ENCODE results near the gene ZNF222. TPM values are rescaled to one million over a fixed set of nuclear protein-coding genes. Genes with fewer than 3 reads are reported as not detected.

Gene ZNF222
- total RNA-seq, 1 donor, result 6.9 TPM

DNA sequence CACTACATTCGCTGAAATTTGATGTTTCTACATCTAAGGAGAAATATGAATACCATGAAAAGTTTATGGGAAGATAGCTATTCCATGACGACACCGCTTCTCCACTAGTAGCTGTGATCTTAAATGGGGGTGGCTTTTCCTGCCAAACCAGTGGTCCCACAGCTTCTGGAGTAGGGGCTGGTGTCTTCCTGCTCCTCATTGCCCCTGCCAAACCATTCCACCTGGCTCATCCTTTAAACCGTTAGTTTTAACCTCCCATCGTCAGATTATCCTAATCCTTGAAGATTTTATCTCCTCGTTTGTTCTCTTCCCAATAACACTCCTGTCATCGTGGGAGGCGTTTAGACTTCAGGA is 23.0 kb upstream of the ZNF222 start:
- peak overlapping the region; percentile 80 for H3K4me3 ChIP-seq (ENCODE audit: low read depth, low read length)
- DNase-seq (ENCODE audit: low read depth), result peak; percentile 3
- TF ChIP-seq, protein P1, sequence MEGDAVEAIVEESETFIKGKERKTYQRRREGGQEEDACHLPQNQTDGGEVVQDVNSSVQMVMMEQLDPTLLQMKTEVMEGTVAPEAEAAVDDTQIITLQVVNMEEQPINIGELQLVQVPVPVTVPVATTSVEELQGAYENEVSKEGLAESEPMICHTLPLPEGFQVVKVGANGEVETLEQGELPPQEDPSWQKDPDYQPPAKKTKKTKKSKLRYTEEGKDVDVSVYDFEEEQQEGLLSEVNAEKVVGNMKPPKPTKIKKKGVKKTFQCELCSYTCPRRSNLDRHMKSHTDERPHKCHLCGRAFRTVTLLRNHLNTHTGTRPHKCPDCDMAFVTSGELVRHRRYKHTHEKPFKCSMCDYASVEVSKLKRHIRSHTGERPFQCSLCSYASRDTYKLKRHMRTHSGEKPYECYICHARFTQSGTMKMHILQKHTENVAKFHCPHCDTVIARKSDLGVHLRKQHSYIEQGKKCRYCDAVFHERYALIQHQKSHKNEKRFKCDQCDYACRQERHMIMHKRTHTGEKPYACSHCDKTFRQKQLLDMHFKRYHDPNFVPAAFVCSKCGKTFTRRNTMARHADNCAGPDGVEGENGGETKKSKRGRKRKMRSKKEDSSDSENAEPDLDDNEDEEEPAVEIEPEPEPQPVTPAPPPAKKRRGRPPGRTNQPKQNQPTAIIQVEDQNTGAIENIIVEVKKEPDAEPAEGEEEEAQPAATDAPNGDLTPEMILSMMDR (IDR thresholded peaks at IDR 0.05; ENCODE audit: insufficient read depth, low read depth, low read length), result no peak

DNA sequence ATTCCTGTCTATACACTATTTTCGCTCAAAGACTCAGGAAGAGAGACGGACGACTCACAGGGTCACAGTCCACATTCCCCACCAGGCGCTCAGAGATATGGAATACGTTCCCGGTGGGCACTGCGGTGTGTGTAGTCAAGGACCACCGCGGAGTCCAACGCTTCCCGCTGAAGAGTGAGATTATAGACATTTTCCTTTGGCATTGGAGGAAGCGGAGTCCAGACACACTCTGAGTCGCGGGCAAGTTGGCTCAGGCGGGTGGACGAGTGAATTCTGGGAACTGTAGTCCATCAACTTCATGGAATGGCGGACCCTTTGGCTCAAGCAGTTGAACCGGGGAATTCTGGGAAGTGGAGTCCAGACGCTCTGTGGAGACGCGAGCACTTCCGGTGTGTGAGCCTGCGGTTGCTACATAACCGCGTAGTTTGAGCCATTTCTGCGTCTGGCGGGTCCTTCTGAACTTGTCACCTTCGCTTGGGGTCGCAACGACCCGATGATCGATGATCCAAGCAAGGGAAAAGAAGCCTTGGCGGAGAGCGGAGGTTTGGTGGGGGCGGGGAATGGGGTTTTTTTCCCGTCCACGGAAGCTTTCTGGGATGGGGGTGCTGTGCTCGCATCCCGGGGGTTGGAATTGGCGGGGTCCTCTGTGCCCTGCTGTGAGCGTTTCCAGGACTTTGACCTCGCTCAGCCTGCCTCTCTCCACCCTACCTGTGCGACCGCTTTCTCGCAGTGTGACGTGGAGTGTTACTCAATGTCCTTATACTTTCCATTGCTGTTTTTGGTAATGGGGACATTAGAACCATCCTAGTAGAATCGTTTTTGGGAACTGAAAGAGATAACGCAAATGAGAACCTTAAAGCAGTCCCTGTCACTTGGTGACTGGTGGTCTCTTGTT is 22.4 kb upstream of the ZNF222 start, which contains the start of gene ZNF230:
Gene ZNF230 (plus strand): TSS at position 392 of the 895 bp plus-strand sequence. CDS start 4,122 bp downstream, outside the sequence.
- TF ChIP-seq, protein P1 (IDR thresholded peaks at IDR 0.05; ENCODE audit: insufficient read depth, low read depth, low read length), result no peak
- H3K4me3 ChIP-seq (ENCODE audit: low read depth, low read length), result peak within 1 kb of the TSS; percentile 80
- DNase-seq (ENCODE audit: low read depth), result peak; percentile 96

DNA sequence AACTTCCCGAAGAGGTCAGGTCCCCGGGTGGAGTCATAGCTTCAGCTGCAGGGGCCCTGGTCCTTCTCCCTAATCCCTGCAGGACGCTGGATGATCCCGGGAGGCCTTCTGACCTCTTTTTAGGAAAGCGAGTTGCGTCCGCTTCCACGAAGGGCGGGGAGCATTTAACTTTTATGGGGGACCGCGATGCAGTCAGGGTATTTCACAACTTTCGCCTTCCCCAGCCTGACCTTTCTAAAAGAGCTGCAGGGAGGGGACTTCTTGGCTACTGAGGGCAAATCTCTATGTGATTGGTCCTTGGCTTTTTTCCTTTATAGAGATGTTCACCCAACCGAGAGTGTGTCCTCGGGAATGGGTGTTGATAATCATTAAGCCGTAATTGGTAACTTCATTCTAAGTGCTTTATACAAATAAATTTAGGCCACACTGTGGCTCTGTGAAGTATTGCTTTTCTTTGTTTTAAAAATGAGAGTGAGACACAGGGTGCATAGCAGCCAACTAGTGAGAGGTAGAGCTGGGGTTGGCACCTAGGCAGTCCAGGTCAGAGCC is 21.6 kb upstream of the ZNF222 start:
- H3K4me3 ChIP-seq (ENCODE audit: low read depth, low read length), result peak overlapping the region; percentile 80
- TF ChIP-seq, protein P1 (IDR thresholded peaks at IDR 0.05; ENCODE audit: insufficient read depth, low read depth, low read length), result no peak
- peak; percentile 58 for DNase-seq (ENCODE audit: low read depth)

DNA sequence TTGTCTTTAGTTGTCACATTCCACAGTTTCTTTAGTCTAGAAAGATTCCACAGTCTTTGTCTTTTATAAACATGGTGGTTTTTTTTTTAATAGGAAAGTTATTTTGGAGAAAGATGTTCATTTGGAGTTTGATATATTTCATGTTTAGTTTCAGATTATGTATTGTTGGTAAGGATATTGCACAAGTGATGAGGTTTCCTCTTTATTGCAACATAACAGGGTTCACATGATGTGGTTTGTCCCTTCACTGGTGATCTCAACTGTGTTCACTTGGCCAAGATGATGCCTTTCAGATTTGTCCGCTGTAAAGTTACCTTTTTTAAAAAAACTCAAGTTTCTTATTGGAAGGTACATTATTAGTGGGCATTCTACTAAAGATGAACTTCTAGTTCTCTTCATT is 19.2 kb upstream of the ZNF222 start:
- peak; percentile 47 for DNase-seq (ENCODE audit: low read depth)
- no peak overlapping the region for H3K4me3 ChIP-seq (ENCODE audit: low read depth, low read length)
- TF ChIP-seq, protein P1 (IDR thresholded peaks at IDR 0.05; ENCODE audit: insufficient read depth, low read depth, low read length), result no peak

DNA sequence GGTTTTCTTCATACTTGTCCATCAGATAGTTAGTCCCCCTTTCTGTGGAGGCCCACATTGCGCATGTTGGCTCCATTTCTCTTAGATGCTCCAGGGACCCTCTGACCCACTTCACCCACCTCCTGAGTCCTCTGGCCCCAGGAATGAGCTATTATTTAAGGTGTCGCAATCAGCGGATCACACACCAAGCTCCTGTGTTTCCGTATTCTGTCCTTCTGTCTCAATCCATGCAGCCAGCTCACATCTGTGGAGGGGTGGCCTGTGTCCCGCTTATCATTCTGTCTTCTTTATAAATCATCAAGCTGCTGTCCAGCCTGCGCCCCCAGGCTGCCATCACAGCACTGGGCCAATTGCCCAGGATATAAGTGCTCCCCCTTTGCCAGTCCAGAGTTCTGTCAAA is 17.7 kb upstream of the ZNF222 start:
- TF ChIP-seq, protein P1 (IDR thresholded peaks at IDR 0.05; ENCODE audit: insufficient read depth, low read depth, low read length), result no peak

DNA sequence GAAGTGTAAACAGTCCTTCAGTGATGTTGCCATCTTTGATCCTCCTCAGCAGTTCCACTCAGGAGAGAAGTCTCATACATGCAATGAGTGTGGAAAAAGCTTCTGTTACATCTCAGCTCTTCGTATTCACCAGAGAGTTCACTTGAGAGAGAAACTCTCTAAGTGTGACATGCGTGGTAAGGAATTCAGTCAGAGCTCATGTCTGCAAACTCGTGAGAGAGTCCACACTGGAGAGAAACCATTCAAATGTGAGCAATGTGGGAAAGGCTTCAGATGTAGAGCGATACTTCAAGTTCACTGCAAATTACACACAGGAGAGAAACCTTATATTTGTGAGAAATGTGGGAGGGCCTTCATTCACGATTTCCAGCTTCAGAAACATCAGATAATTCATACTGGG is 14.7 kb upstream of the ZNF222 start:
- TF ChIP-seq, protein P1 (IDR thresholded peaks at IDR 0.05; ENCODE audit: insufficient read depth, low read depth, low read length), result no peak
- H3K4me3 ChIP-seq (ENCODE audit: low read depth, low read length), result no peak overlapping the region
- DNase-seq (ENCODE audit: low read depth), result no peak

More for the DNA sequence above, 17.7 kb upstream of the ZNF222 start:
- H3K4me3 ChIP-seq (ENCODE audit: low read depth, low read length), result no peak overlapping the region
- DNase-seq (ENCODE audit: low read depth), result no peak
